IMR-90 (cell line): ENCODE data around the gene SPRED3. TPM values are rescaled to one million over a fixed set of nuclear protein-coding genes. Genes with fewer than 3 reads are reported as not detected.
A peak's percentile ranks its signal among the peaks of the same experiment; 100 is the strongest.

Experiments used
- ATAC-seq: fragments of 200-7000 bp; cut with Tn5 transposase; 2 replicates; pipeline ENCODE4 v1.9.1; 2020; ENCODE audit warnings: low read depth, mild to moderate bottlenecking, moderate library complexity
- BruUV-seq: library from RNA; stranded (reverse); fragments of 400-500 nt; replicated peaks from 2 replicates; lab custom pipeline; 2021; lab: Mats Ljungman, UMichigan
- CTCF ChIA-PET: fragments of 300-600 bp; formaldehyde crosslinking; extraction: SDS; loops from one replicate; lab custom pipeline; 2021; ENCODE audit warnings: antibody characterized with exemption; lab: Yijun Ruan, JAX
- POLR2A ChIA-PET: fragments of 300-600 bp; sonication (Branson Sonifier 250); formaldehyde crosslinking; loops from one replicate; lab custom pipeline; 2022; ENCODE audit warnings: antibody characterized with exemption; ENCODE audit not compliant: unreplicated experiment; lab: Charles Lee
- DNase-seq: peaks from one replicate; pipeline ENCODE4 v3.0.0; 2013
- H2AFZ ChIP-seq: replicated peaks from 2 replicates; pipeline ENCODE3; 2013; ENCODE audit warnings: low read length, mild to moderate bottlenecking; ENCODE audit not compliant: poor library complexity
- H2AK5ac ChIP-seq: 2 replicates; pipeline ENCODE4 v1.6.1; 2013; ENCODE audit warnings: low read depth, low read length, inconsistent platforms
- H2AK9ac ChIP-seq: replicated peaks from 2 replicates; pipeline ENCODE3; 2013; ENCODE audit warnings: mild to moderate bottlenecking, low read depth, low read length, moderate library complexity; ENCODE audit not compliant: poor library complexity
- H2BK120ac ChIP-seq: 2 replicates; pipeline ENCODE4 v1.6.1; 2013; ENCODE audit warnings: low read depth, low read length, inconsistent platforms
- H2BK15ac ChIP-seq: 3 replicates; pipeline ENCODE4 v1.6.1; 2013; ENCODE audit warnings: low read depth, low read length, inconsistent platforms
- H2BK20ac ChIP-seq: 2 replicates; pipeline ENCODE4 v1.6.1; 2013; ENCODE audit warnings: low read depth, mild to moderate bottlenecking, inconsistent platforms, low read length, moderate library complexity
- H2BK5ac ChIP-seq: 2 replicates; pipeline ENCODE4 v1.6.1; 2013; ENCODE audit warnings: mild to moderate bottlenecking, low read depth, low read length, inconsistent platforms; ENCODE audit not compliant: poor library complexity, severe bottlenecking
- H3K14ac ChIP-seq: replicated peaks from 2 replicates; pipeline ENCODE4 v1.6.1; 2013; ENCODE audit warnings: low read depth, low read length, inconsistent platforms
- H3K18ac ChIP-seq: 2 replicates; pipeline ENCODE4 v1.6.1; 2013; ENCODE audit warnings: low read depth, low read length, control low read depth
- H3K23ac ChIP-seq: 2 replicates; pipeline ENCODE4 v1.6.1; 2013; ENCODE audit warnings: low read depth, low read length, inconsistent platforms
- H3K27ac ChIP-seq: 2 replicates; pipeline ENCODE4 v1.5.1; 2013; ENCODE audit warnings: mild to moderate bottlenecking, control low read depth, low read length; ENCODE audit not compliant: insufficient read depth
- H3K27me3 ChIP-seq: 2 replicates; pipeline ENCODE4 v1.6.1; 2013; ENCODE audit warnings: low read length; ENCODE audit not compliant: control insufficient read depth, insufficient read depth
- H3K36me3 ChIP-seq: 2 replicates; pipeline ENCODE4 v1.6.1; 2013; ENCODE audit warnings: low read length, mixed read lengths; ENCODE audit not compliant: control insufficient read depth, insufficient read depth
- H3K4ac ChIP-seq: 2 replicates; pipeline ENCODE4 v1.6.1; 2013; ENCODE audit warnings: low read depth, low read length, inconsistent platforms
- H3K4me1 ChIP-seq: 2 replicates; pipeline ENCODE4 v1.6.1; 2013; ENCODE audit warnings: low read length, mixed read lengths; ENCODE audit not compliant: control insufficient read depth, insufficient read depth
- H3K4me2 ChIP-seq: 2 replicates; pipeline ENCODE4 v1.6.1; 2013; ENCODE audit warnings: low read depth, mild to moderate bottlenecking, control low read depth, low read length, moderate library complexity
- H3K4me3 ChIP-seq: 2 replicates; pipeline ENCODE4 v1.5.1; 2013; ENCODE audit warnings: low read depth, mild to moderate bottlenecking, control low read depth, low read length, moderate library complexity; ENCODE audit not compliant: insufficient read depth
- H3K56ac ChIP-seq: 2 replicates; pipeline ENCODE4 v1.6.1; 2013; ENCODE audit warnings: low read length, inconsistent platforms; ENCODE audit not compliant: insufficient read depth; ENCODE audit errors: extremely low read depth
- H3K79me1 ChIP-seq, 2 experiments: 2 replicates each; pipeline ENCODE4 v1.6.1; 2013; ENCODE audit warnings: low read length in 2 of 2, inconsistent platforms in 1 of 2, low read depth in 1 of 2
- H3K9ac ChIP-seq: 2 replicates; pipeline ENCODE4 v1.6.1; 2013; ENCODE audit warnings: low read depth, low read length, control low read depth
- H3K9me1 ChIP-seq: 2 replicates; pipeline ENCODE4 v1.6.1; 2013; ENCODE audit warnings: low read length, inconsistent platforms; ENCODE audit not compliant: insufficient read depth
- H3K9me3 ChIP-seq: 2 replicates; pipeline ENCODE4 v1.6.1; 2013; ENCODE audit warnings: low read length; ENCODE audit not compliant: control insufficient read depth, insufficient read depth
- H4K20me1 ChIP-seq: 2 replicates; pipeline ENCODE4 v1.6.1; 2013; ENCODE audit warnings: low read length, inconsistent platforms; ENCODE audit not compliant: insufficient read depth
- H4K5ac ChIP-seq: 2 replicates; pipeline ENCODE4 v1.6.1; 2013; ENCODE audit warnings: mild to moderate bottlenecking, low read depth, low read length, control low read depth
- H4K8ac ChIP-seq, 2 experiments: 2 replicates each; pipeline ENCODE4 v1.6.1; 2013; ENCODE audit warnings: low read depth in 2 of 2, low read length in 2 of 2, control low read depth in 1 of 2, inconsistent platforms in 1 of 2
- H4K91ac ChIP-seq: 2 replicates; pipeline ENCODE4 v1.6.1; 2013; ENCODE audit warnings: low read depth, low read length, inconsistent platforms; ENCODE audit not compliant: insufficient read depth
- BHLHE40 ChIP-seq: fragments of 150-350 bp; IDR thresholded peaks from 2 replicates; pipeline ENCODE4 v1.6.1; 2016; ENCODE audit warnings: mild to moderate bottlenecking, low read depth, low read length
- CEBPB ChIP-seq: IDR thresholded peaks from 2 replicates; pipeline ENCODE4 v1.6.1; 2012; ENCODE audit warnings: low read depth, low read length, improper control_type of control experiment
- CHD1 ChIP-seq: IDR thresholded peaks from 2 replicates; pipeline ENCODE4 v1.6.1; 2012; ENCODE audit warnings: low read depth, low read length, improper control_type of control experiment
- FOS ChIP-seq: fragments of 150-350 bp; IDR thresholded peaks from 2 replicates; pipeline ENCODE4 v1.6.1; 2016; ENCODE audit warnings: low read depth, low read length
- MAFK ChIP-seq: IDR thresholded peaks from 2 replicates; pipeline ENCODE4 v1.6.1; 2012; ENCODE audit warnings: low read depth, low read length, improper control_type of control experiment
- MAZ ChIP-seq: IDR thresholded peaks from 2 replicates; pipeline ENCODE4 v1.6.1; 2012; ENCODE audit warnings: low read depth, mild to moderate bottlenecking, low read length, improper control_type of control experiment, moderate library complexity, borderline replicate concordance
- MXI1 ChIP-seq: IDR thresholded peaks from 2 replicates; pipeline ENCODE4 v1.6.1; 2012; ENCODE audit warnings: low read depth, mild to moderate bottlenecking, low read length, moderate library complexity, borderline replicate concordance
- NFE2L2 ChIP-seq: fragments of 150-350 bp; IDR thresholded peaks from 2 replicates; pipeline ENCODE4 v1.6.1; 2016; ENCODE audit warnings: low read depth, mild to moderate bottlenecking, low read length
- POLR2A ChIP-seq: IDR thresholded peaks from 2 replicates; pipeline ENCODE4 v1.6.1; 2012; ENCODE audit warnings: mild to moderate bottlenecking, low read depth, low read length
- RAD21 ChIP-seq: IDR thresholded peaks from 2 replicates; pipeline ENCODE4 v1.6.1; 2012; ENCODE audit warnings: low read length, improper control_type of control experiment
- RCOR1 ChIP-seq: IDR thresholded peaks from 2 replicates; pipeline ENCODE4 v1.6.1; 2012; ENCODE audit warnings: mild to moderate bottlenecking, low read length, improper control_type of control experiment; ENCODE audit not compliant: insufficient replicate concordance
- RFX5 ChIP-seq: IDR thresholded peaks from 2 replicates; pipeline ENCODE4 v1.8.0; 2012; ENCODE audit warnings: low read depth, mild to moderate bottlenecking, low read length, moderate library complexity
- SMC3 ChIP-seq: fragments of 150-350 bp; IDR thresholded peaks from 2 replicates; pipeline ENCODE4 v1.6.1; 2016; ENCODE audit warnings: low read depth, mild to moderate bottlenecking, antibody characterized with exemption, low read length, moderate library complexity
- WGBS, 2 experiments: methylation state at CpG; one replicate each; pipeline versions ENCODE4 v1.1.5 to v1.1.7; 2013; ENCODE audit warnings: missing lambda C conversion rate in 2 of 2; ENCODE audit not compliant: insufficient read length in 1 of 2; ENCODE audit errors: extremely low coverage in 2 of 2; 5-methylcytosine and 5-hydroxymethylcytosine counted together
- dilution Hi-C: fragments of 300-500 bp; cut with HindIII; formaldehyde crosslinking; loops from one replicate; pipeline ENCODE4 v1.14.3; 2018; ENCODE audit warnings: low sequenced_read_pairs; ENCODE audit not compliant: unreplicated experiment
- in situ Hi-C: fragments of 300-500 bp; cut with MboI; formaldehyde crosslinking; loops from 3 replicates; pipeline ENCODE4 v1.14.3; 2019; ENCODE audit warnings: low sequenced_read_pairs, inconsistent platforms, mixed read lengths
- intact Hi-C: fragments of 100-400 bp; cut with micrococcal nuclease; formaldehyde crosslinking; loops from 2 replicates; pipeline ENCODE4 v1.10.0; 2022
- polyA plus RNA-seq, 3 experiments: library from polyadenylated mRNA; depleted of rRNA; stranded (reverse); fragments of >200 nt; gene quantifications; 2 replicates each; pipeline ENCODE4 v1.2.3, GENCODE V29; 2012; ENCODE audit warnings: low replicate concordance in 1 of 3
- total RNA-seq: library from RNA; depleted of rRNA; stranded (reverse); fragments of >200 nt; gene quantifications from 2 replicates; pipeline ENCODE4 v1.2.3, GENCODE V29; 2012
- TF ChIP-seq, protein P1 (sequence below): fragments of 150-350 bp; IDR thresholded peaks from 2 replicates; pipeline ENCODE4 v1.6.1; 2017; ENCODE audit warnings: mild to moderate bottlenecking, antibody characterized with exemption, low read length, low read depth
- TF ChIP-seq, protein P2 (sequence below): conservative IDR thresholded peaks from 2 replicates; pipeline ENCODE4 v1.5.1; 2012; ENCODE audit warnings: mild to moderate bottlenecking, low read depth, low read length, improper control_type of control experiment
- TF ChIP-seq, protein P3 (sequence below): fragments of 150-350 bp; IDR thresholded peaks from 2 replicates; pipeline ENCODE4 v1.6.1; 2016; ENCODE audit warnings: low read depth, mild to moderate bottlenecking, low read length, moderate library complexity, borderline replicate concordance

SPRED3 gene
- total and polyA plus RNA-seq, 2 of the 4 experiments (the other 2 are of a cell fraction): 0.90 to 7.9 TPM

DNA sequence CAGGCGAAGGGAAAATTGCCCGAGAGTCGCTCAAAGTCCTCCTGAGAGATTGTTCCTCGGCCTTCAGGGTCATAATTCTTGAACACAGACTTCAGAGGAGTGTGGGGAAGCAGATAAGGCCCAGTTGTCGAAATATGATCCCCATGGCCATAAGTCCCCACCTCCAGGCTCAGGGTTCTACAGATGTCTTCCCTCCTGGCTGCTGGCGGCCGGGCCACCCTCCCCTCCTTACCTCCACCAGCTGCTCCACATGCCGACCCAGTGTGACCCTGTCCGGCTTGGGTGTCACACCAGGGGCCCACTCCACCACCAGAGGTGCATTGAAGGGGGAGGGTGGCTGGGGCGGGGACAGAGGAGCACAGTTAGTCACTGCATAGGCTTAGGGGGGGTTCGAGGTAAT is 24.5 kb downstream of the SPRED3 start:
- Histone ChIP-seq H3K4me1 (no peaks in the 10 kb centered on the region), H3K23ac (no peak overlapping the region), H2BK20ac (no peak overlapping the region), H3K18ac (no peak overlapping the region), H2BK120ac (no peak overlapping the region), H3K9me1 (peaks cover 4% of the 10 kb centered on the region; the same call in 1 of the 2 replicates), H4K91ac (no peak overlapping the region), H3K36me3 (no peaks in the 10 kb centered on the region; the same call in 1 of the 2 replicates), H4K5ac (no peak overlapping the region), H2BK5ac (no peak overlapping the region), H2AK9ac (peak overlapping the region; percentile 16), H3K9ac (no peak overlapping the region), H3K79me1 (no peaks in the 10 kb centered on the region), H3K56ac (no peak overlapping the region), H2AK5ac (no peak overlapping the region), H3K9me3 (no peaks in the 10 kb centered on the region), H2AFZ (no peak overlapping the region), H3K4me3 (no peak overlapping the region), H3K27ac (no peak overlapping the region), H3K14ac (no peak overlapping the region), H3K27me3 (peaks cover 11% of the 10 kb centered on the region), H4K20me1 (no peaks in the 10 kb centered on the region), H4K8ac (no peak overlapping the region), H2BK15ac (no peak overlapping the region), H3K4ac (no peak overlapping the region), H3K4me2 (no peak overlapping the region)
- CTCF ChIA-PET: no interaction called here
- POLR2A ChIA-PET: no interaction called here
- no CpG with 5 or more reads among the region's 11 CpGs for WGBS, 2 experiments
- in situ Hi-C loops: loop anchor here (25.0 kb wide), 1 partner anchor 524 kb away; the partner anchor contains the start of genes MRPS12 and SARS2
- intact Hi-C loops: no loop called here
- TF ChIP-seq POLR2A: no peak
- TF ChIP-seq CEBPB: no peak
- TF ChIP-seq, protein P1, sequence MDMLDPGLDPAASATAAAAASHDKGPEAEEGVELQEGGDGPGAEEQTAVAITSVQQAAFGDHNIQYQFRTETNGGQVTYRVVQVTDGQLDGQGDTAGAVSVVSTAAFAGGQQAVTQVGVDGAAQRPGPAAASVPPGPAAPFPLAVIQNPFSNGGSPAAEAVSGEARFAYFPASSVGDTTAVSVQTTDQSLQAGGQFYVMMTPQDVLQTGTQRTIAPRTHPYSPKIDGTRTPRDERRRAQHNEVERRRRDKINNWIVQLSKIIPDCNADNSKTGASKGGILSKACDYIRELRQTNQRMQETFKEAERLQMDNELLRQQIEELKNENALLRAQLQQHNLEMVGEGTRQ: no peak
- no peak for TF ChIP-seq RCOR1
- TF ChIP-seq RAD21: no peak
- TF ChIP-seq SMC3: no peak
- TF ChIP-seq MAZ: no peak
- TF ChIP-seq MXI1: no peak
- TF ChIP-seq, protein P2, sequence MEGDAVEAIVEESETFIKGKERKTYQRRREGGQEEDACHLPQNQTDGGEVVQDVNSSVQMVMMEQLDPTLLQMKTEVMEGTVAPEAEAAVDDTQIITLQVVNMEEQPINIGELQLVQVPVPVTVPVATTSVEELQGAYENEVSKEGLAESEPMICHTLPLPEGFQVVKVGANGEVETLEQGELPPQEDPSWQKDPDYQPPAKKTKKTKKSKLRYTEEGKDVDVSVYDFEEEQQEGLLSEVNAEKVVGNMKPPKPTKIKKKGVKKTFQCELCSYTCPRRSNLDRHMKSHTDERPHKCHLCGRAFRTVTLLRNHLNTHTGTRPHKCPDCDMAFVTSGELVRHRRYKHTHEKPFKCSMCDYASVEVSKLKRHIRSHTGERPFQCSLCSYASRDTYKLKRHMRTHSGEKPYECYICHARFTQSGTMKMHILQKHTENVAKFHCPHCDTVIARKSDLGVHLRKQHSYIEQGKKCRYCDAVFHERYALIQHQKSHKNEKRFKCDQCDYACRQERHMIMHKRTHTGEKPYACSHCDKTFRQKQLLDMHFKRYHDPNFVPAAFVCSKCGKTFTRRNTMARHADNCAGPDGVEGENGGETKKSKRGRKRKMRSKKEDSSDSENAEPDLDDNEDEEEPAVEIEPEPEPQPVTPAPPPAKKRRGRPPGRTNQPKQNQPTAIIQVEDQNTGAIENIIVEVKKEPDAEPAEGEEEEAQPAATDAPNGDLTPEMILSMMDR: no peak
- TF ChIP-seq, protein P3, sequence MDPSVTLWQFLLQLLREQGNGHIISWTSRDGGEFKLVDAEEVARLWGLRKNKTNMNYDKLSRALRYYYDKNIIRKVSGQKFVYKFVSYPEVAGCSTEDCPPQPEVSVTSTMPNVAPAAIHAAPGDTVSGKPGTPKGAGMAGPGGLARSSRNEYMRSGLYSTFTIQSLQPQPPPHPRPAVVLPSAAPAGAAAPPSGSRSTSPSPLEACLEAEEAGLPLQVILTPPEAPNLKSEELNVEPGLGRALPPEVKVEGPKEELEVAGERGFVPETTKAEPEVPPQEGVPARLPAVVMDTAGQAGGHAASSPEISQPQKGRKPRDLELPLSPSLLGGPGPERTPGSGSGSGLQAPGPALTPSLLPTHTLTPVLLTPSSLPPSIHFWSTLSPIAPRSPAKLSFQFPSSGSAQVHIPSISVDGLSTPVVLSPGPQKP: no peak
- TF ChIP-seq FOS: no peak
- no peak for TF ChIP-seq MAFK
- TF ChIP-seq BHLHE40: no peak
- TF ChIP-seq NFE2L2: no peak
- no peak for TF ChIP-seq RFX5
- TF ChIP-seq CHD1: no peak
- dilution Hi-C loops: no loop called here
- BruUV-seq: no TSS peak
- no peak for DNase-seq
- ATAC-seq: no peak
